ENCODE results near the gene PGM1.

PGM1 gene

GRCh38 chr1:63705078-63705477 is 111.9 kb downstream of the PGM1 start:
- DNase-seq: no peak

GRCh38 chr1:63709267-63709828 is 116.1 kb downstream of the PGM1 start:
- no peak for DNase-seq
